ENCODE results near the gene CPNE2.
"Not testable (repeated sequence)": the region's sequence is repeated elsewhere in the genome, so short reads cannot be mapped to it uniquely, and the experiment has no call there.

Gene CPNE2

GRCh38 chr16:57058291-57058861 is 34.0 kb upstream of the CPNE2 start:
- ChIA-PET CTCF (interaction anchor here (1.8 kb wide), 2 partner anchors 12 to 94 kb away, joined by 5 to 6 read pairs; no protein-coding TSS in a partner anchor), POLR2A (no interaction called here)
- no peak for TF ChIP-seq CTCF (IDR thresholded peaks at IDR 0.05; ENCODE audit: control extremely low read depth, extremely low read depth, low read depth, missing control alignments)
- DNase-seq (ENCODE audit: extremely low spot score) = no peak

- ChIA-PET POLR2A (interaction anchor here (1.2 kb wide), 1 partner anchor 129 kb away, joined by 3 read pairs; no protein-coding TSS in a partner anchor), CTCF (interaction anchor here (1.2 to 2.2 kb wide), 3 partner anchors 15 to 96 kb away, joined by 5 to 6 read pairs (median 6); partner anchors contain the start of gene CPNE2)
- no peak for TF ChIP-seq CTCF (IDR thresholded peaks at IDR 0.05; ENCODE audit: control extremely low read depth, extremely low read depth, low read depth, missing control alignments)
- no peak for DNase-seq (ENCODE audit: extremely low spot score)
Measured at GRCh38 chr16:57060323-57061083, 31.9 kb upstream of the CPNE2 start.

GRCh38 chr16:57061084-57061905 is 31.1 kb upstream of the CPNE2 start:
- ChIA-PET CTCF (interaction anchor here (1.2 to 2.2 kb wide), 3 partner anchors 16 to 31 kb away, joined by 5 to 6 read pairs (median 5); partner anchors contain the start of gene CPNE2), POLR2A (interaction anchor here (1.2 kb wide), 1 partner anchor 130 kb away, joined by 3 read pairs; no protein-coding TSS in a partner anchor)
- no peak for DNase-seq (ENCODE audit: extremely low spot score)
- TF ChIP-seq CTCF (IDR thresholded peaks at IDR 0.05; ENCODE audit: control extremely low read depth, extremely low read depth, low read depth, missing control alignments) = no peak

- POLR2A ChIA-PET = no interaction called here
- CTCF ChIA-PET = interaction anchor here (1.2 to 2.2 kb wide), 2 partner anchors 17 to 22 kb away, joined by 5 to 6 read pairs; no protein-coding TSS in a partner anchor
- no peak for DNase-seq (ENCODE audit: extremely low spot score)
- no peak for TF ChIP-seq CTCF (IDR thresholded peaks at IDR 0.05; ENCODE audit: control extremely low read depth, extremely low read depth, low read depth, missing control alignments)
Measured at GRCh38 chr16:57062329-57062728, 30.1 kb upstream of the CPNE2 start.

GRCh38 chr16:57063189-57063588 is 29.2 kb upstream of the CPNE2 start:
- POLR2A ChIA-PET = interaction anchor here (0.6 kb wide), 1 partner anchor 25 kb away, joined by 4 read pairs; no protein-coding TSS in a partner anchor
- CTCF ChIA-PET = interaction anchor here (0.9 to 1.6 kb wide), 2 partner anchors 10 kb away, joined by 4 read pairs; no protein-coding TSS in a partner anchor
- DNase-seq (ENCODE audit: extremely low spot score) = not testable (repeated sequence)

- POLR2A ChIA-PET = interaction anchor here (0.6 kb wide), 1 partner anchor 67 kb away, joined by 4 read pairs; no protein-coding TSS in a partner anchor
- DNase-seq (ENCODE audit: extremely low spot score) = no peak
- TF ChIP-seq CTCF (IDR thresholded peaks at IDR 0.05; ENCODE audit: control extremely low read depth, extremely low read depth, low read depth, missing control alignments) = no peak
- CTCF ChIA-PET = interaction anchor here (0.8 to 5.9 kb wide), 3 partner anchors 19 to 42 kb away, joined by 3 to 55 read pairs (median 3); partner anchors contain the start of gene CPNE2
Measured at GRCh38 chr16:57064995-57065394, 27.4 kb upstream of the CPNE2 start.

All from GM10248 (cell line).